ENCODE measurements around the gene TMPRSS3.

The TMPRSS3 gene

DNA sequence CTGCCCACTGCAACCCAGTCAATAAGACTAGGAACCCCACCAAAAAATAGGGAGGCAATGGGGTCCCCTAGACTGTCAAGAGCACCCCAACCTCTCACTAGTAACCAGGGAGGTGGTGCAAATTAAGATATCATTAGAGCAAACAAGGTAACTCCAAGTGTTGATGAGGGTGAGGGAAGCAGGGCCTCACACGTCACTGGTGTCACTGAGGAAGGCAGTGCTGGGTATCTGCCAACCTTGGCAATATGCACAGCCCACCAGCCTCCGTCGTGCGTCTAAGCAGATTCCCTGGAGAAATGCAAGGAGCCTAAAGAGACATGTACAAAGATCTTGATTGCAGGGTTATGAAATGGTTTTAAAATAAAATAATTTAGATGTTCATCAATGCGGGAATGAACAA, 11.6 kb upstream of the TMPRSS3 start:
- Histone ChIP-seq H3K4me1 (ENCODE audit: insufficient read depth, low read length) (no peaks in the 10 kb centered on the region; the same call in 1 of the 2 replicates), H3K36me3 (ENCODE audit: insufficient read depth, low read length) (no peaks in the 10 kb centered on the region), H3K9ac (ENCODE audit: low read depth, low read length) (no peak overlapping the region), H3K9me3 (ENCODE audit: control insufficient read depth, insufficient read depth, low read length) (no peaks in the 10 kb centered on the region)

- Histone ChIP-seq H3K36me3 (ENCODE audit: insufficient read depth, low read length) (no peaks in the 10 kb centered on the region), H3K9ac (ENCODE audit: low read depth, low read length) (no peak overlapping the region), H3K9me3 (ENCODE audit: control insufficient read depth, insufficient read depth, low read length) (no peaks in the 10 kb centered on the region), H3K4me1 (ENCODE audit: insufficient read depth, low read length) (no peaks in the 10 kb centered on the region; the same call in 1 of the 2 replicates)
These were observed 11.0 kb upstream of the TMPRSS3 start for GRCh38 chr21:42406866-42407265.

- Histone ChIP-seq H3K4me1 (ENCODE audit: insufficient read depth, low read length) (no peaks in the 10 kb centered on the region; the same call in 1 of the 2 replicates), H3K36me3 (ENCODE audit: insufficient read depth, low read length) (no peaks in the 10 kb centered on the region), H3K9ac (ENCODE audit: low read depth, low read length) (no peak overlapping the region), H3K9me3 (ENCODE audit: control insufficient read depth, insufficient read depth, low read length) (peaks cover 4% of the 10 kb centered on the region)
These were observed 10.4 kb upstream of the TMPRSS3 start for GRCh38 chr21:42406201-42406621.

DNA sequence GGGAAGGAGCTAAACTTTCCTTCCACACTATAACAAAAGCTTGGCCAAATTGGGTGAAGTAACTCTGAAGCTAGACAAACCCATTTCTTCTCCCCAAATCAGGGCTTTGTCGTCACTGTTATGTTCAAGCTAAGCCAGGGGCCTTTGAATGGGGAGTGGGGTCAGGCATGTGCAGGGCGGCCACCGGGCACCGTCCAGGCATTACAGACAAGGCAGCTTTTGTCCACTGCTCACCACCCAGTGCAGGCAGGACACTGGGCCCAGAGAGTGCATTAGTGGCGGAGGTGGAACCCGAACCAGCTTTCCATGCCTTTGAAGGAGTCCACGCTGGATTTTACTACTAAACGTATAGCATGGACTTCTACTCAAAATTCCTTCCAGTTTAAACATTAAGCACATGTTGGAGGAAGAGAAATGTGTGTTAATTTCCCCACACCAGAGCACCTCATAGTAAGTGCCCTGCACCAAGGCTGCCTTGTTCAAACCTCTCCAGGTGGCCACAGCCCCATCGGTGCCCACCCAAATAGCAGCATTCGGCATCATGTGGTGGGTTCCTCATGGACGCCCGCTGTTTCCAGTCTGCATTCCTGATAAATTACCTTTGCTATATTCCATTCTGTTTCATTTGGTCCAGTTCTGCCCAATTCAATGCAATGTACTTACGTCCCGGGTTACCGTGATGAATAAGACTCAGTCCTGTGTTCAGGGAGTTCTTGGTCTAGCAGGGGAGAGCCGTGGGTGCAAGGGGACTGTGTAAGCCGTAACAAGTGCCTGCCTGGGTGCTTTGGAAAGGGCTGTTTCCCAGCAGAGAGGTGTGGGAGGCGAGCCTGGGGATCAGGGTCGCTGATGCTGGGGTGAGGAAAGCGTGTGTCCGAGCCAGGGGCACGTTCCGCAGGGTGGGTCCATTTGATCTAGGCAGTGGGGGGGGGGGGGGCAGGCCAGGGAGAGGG, 9.5 kb upstream of the TMPRSS3 start:
- H3K36me3 ChIP-seq (ENCODE audit: insufficient read depth, low read length), result no peaks in the 10 kb centered on the region
- no peaks in the 10 kb centered on the region; the same call in 1 of the 2 replicates for H3K4me1 ChIP-seq (ENCODE audit: insufficient read depth, low read length)
- no peak overlapping the region for H3K9ac ChIP-seq (ENCODE audit: low read depth, low read length)
- peaks cover 5% of the 10 kb centered on the region for H3K9me3 ChIP-seq (ENCODE audit: control insufficient read depth, insufficient read depth, low read length)

- H3K36me3 ChIP-seq (ENCODE audit: insufficient read depth, low read length), result no peaks in the 10 kb centered on the region
- no peaks in the 10 kb centered on the region; the same call in 1 of the 2 replicates for H3K4me1 ChIP-seq (ENCODE audit: insufficient read depth, low read length)
- peaks cover 5% of the 10 kb centered on the region for H3K9me3 ChIP-seq (ENCODE audit: control insufficient read depth, insufficient read depth, low read length)
- no peak overlapping the region for H3K9ac ChIP-seq (ENCODE audit: low read depth, low read length)
These were observed 8.7 kb upstream of the TMPRSS3 start for GRCh38 chr21:42404539-42404938.

DNA sequence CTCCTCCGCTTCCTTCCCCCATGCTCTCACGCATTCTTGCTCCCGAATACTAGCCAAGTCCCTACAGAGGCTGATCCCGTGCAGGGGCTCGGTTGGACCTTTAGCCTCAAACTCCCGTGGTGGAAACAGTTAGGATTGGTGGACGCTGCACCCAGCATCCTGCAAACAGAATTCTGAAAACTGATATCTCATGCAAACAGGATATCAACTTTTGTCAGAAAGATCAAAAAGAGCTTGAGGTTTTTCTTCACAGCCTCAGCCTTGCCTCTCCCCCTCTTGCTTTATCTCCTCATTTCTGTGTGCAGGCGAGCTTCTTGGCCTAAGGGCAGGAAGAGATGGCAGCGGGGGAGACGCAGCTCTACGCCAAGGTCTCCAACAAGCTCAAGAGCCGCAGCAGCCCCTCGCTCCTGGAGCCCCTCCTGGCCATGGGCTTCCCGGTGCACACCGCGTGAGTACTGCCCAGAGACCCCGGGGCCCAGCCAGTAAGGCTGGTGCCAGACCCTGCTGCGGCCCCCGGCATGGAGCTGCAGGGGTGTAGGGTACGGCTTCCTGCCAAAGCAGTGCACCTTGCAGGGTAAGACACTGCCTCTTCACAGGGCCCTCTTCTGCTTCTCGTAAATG, 7.9 kb upstream of the TMPRSS3 start, which contains the start of gene UBASH3A:
TSS of gene UBASH3A (plus strand) at position 292 of the 621 bp plus-strand sequence. CDS start at position 336, 44 bp downstream.
- H3K36me3 ChIP-seq (ENCODE audit: insufficient read depth, low read length), result no peaks in the 10 kb centered on the region
- H3K4me1 ChIP-seq (ENCODE audit: insufficient read depth, low read length), result peaks cover under 1% of the 10 kb centered on the region; the same call in 1 of the 2 replicates
- H3K9ac ChIP-seq (ENCODE audit: low read depth, low read length), result no peak within 1 kb of the TSS
- H3K9me3 ChIP-seq (ENCODE audit: control insufficient read depth, insufficient read depth, low read length), result peaks cover 5% of the 10 kb centered on the region

DNA sequence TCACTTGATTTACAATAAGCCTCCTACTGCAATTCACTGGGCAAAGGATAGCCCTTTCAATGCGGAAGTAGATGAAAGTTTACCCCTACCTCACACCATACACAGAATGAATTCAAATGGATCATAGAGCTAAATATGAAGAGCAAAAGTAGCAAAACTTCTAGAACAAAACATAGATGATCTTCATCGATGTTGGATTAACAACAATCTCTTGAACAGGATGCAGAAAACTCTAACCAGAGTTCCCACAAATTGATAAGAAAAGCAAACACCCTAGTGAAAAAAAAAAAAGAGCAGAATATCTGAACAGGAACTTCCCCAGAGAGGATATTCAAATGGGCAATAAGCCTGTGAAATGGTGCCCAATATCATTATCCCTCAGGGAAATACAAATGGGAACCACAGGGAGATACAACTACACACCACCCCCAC, 6.0 kb upstream of the TMPRSS3 start:
- Histone ChIP-seq H3K4me1 (ENCODE audit: insufficient read depth, low read length) (peaks cover 5% of the 10 kb centered on the region; the same call in 1 of the 2 replicates), H3K36me3 (ENCODE audit: insufficient read depth, low read length) (no peaks in the 10 kb centered on the region), H3K9me3 (ENCODE audit: control insufficient read depth, insufficient read depth, low read length) (peaks cover 5% of the 10 kb centered on the region), H3K9ac (ENCODE audit: low read depth, low read length) (no peak overlapping the region)

DNA sequence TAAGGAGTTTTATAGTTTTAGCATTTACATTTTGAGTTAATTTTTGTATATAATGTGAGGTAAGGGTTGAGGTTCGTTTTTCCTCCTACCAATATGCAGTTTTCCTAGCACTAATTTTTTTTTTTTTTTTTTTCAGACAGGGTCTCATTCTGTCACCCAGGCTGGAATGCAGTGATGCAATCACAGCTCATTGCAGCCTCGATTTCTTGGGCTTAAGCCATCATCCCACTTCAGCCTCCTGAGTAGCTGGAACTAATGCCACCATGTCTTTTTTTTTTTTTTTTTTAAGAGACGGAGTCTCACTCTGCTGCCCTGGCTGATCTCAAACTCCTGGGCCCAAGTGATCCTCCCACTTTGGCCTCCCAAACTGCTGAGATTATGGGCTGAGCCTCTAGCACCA, 5.3 kb upstream of the TMPRSS3 start:
- Histone ChIP-seq H3K36me3 (ENCODE audit: insufficient read depth, low read length) (no peaks in the 10 kb centered on the region), H3K4me1 (ENCODE audit: insufficient read depth, low read length) (peaks cover 9% of the 10 kb centered on the region; the same call in 1 of the 2 replicates), H3K9ac (ENCODE audit: low read depth, low read length) (no peak overlapping the region), H3K9me3 (ENCODE audit: control insufficient read depth, insufficient read depth, low read length) (peaks cover 5% of the 10 kb centered on the region)

DNA sequence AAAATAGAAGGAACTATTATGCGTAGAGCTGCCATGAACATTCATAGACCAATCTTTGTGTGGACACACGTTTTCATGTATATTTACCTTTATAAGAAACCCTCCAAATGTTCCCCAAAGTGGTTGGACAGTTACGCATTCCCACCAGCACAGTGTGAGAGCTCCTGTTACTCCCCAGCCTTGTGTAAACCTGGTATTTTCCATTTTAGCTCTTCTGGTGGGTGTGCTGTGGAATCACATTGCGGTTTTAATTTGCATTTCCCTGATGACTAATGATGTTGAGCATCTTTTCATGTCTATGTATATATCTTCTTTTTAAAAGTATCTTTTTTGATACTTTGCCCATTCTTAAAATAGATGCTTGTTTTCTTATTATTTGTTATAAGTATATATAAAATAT, 4.7 kb upstream of the TMPRSS3 start:
- Histone ChIP-seq H3K4me1 (ENCODE audit: insufficient read depth, low read length) (peaks cover 13% of the 10 kb centered on the region; the same call in 1 of the 2 replicates), H3K36me3 (ENCODE audit: insufficient read depth, low read length) (no peaks in the 10 kb centered on the region), H3K9me3 (ENCODE audit: control insufficient read depth, insufficient read depth, low read length) (peaks cover 5% of the 10 kb centered on the region), H3K9ac (ENCODE audit: low read depth, low read length) (no peak overlapping the region)

- peaks cover 5% of the 10 kb centered on the region for H3K9me3 ChIP-seq (ENCODE audit: control insufficient read depth, insufficient read depth, low read length)
- H3K4me1 ChIP-seq (ENCODE audit: insufficient read depth, low read length), result peaks cover 13% of the 10 kb centered on the region; the same call in 1 of the 2 replicates
- no peak overlapping the region for H3K9ac ChIP-seq (ENCODE audit: low read depth, low read length)
- H3K36me3 ChIP-seq (ENCODE audit: insufficient read depth, low read length), result no peaks in the 10 kb centered on the region
These were observed 2.7 kb upstream of the TMPRSS3 start for GRCh38 chr21:42398436-42399028.

GRCh38 chr21:42397746-42398394, 2.0 kb upstream of the TMPRSS3 start:
- Histone ChIP-seq H3K4me1 (ENCODE audit: insufficient read depth, low read length) (peaks cover 13% of the 10 kb centered on the region; the same call in 1 of the 2 replicates), H3K36me3 (ENCODE audit: insufficient read depth, low read length) (no peaks in the 10 kb centered on the region), H3K9me3 (ENCODE audit: control insufficient read depth, insufficient read depth, low read length) (peaks cover 5% of the 10 kb centered on the region), H3K9ac (ENCODE audit: low read depth, low read length) (no peak overlapping the region)

DNA sequence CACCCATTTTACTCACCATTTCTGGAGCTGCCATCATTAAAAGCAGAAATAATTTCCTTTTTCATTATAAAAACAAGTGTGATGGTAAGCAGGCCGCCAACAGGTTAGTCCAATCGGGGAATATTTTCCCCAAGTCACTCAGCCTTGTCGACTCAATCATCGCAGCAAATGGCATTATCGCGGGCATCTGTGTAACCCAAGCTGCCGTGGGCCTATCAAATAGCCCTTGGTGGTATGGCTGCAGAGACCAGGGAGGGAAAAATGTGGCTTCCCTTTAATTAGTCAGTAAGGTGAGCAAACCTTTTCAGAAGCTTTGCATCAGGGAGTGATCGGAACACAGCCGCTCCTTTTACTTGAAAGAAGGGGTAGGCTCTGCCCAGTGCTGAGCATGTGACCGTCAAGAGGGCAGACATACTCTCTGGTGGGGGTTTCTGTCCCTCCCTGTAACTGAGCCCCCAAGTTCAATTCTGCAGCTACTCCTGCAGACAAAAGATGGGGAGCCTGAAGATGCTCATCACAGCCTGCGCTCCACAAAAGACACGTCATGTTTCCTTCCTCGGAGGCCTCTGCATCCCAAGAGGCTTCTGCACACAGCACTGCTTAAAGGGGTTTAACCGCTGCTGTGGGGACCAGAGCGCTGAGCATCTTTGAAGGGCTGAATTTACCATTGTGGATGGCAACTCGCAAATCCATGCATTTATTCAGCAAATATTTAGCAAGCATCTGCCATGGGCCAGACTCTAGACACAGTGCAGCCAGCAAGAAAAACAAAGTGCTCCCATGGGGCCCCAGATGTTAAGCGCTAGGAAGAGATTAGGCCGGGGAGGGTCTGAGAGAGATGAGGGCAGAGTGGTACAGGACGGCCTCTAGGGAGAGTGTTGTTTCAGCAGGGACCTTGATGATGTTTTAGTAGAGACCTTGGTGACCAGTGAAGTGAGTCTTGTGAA, 1.2 kb upstream of the TMPRSS3 start:
- peaks cover 5% of the 10 kb centered on the region for H3K9me3 ChIP-seq (ENCODE audit: control insufficient read depth, insufficient read depth, low read length)
- H3K36me3 ChIP-seq (ENCODE audit: insufficient read depth, low read length), result no peaks in the 10 kb centered on the region
- peaks cover 13% of the 10 kb centered on the region; the same call in 1 of the 2 replicates for H3K4me1 ChIP-seq (ENCODE audit: insufficient read depth, low read length)
- H3K9ac ChIP-seq (ENCODE audit: low read depth, low read length), result no peak overlapping the region

- Histone ChIP-seq H3K4me1 (ENCODE audit: insufficient read depth, low read length) (peaks cover 13% of the 10 kb centered on the region; the same call in 1 of the 2 replicates), H3K9ac (ENCODE audit: low read depth, low read length) (no peak overlapping the region), H3K36me3 (ENCODE audit: insufficient read depth, low read length) (no peaks in the 10 kb centered on the region), H3K9me3 (ENCODE audit: control insufficient read depth, insufficient read depth, low read length) (no peaks in the 10 kb centered on the region)
These were observed 550 bp downstream of the TMPRSS3 start for GRCh38 chr21:42395302-42395701.
